HepG2 (cell line): Measurements from ENCODE around the gene TMEM183A. TPM values are rescaled to one million over a fixed set of nuclear protein-coding genes. Genes with fewer than 3 reads are reported as not detected.

Source experiments
- ATAC-seq: fragments of 200-7000 bp; cut with Tn5 transposase; 3 replicates; pipeline ENCODE4 v1.9.1; 2020; ENCODE audit warnings: mild to moderate bottlenecking, moderate library complexity
- BruUV-seq: library from RNA; stranded (reverse); fragments of 400-500 nt; replicated peaks from 2 replicates; lab custom pipeline; 2021; lab: Mats Ljungman, UMichigan
- CTCF ChIA-PET: fragments of 300-600 bp; formaldehyde crosslinking; extraction: SDS; loops from one replicate; lab custom pipeline; 2021; ENCODE audit warnings: low total read pairs, inconsistent platforms, low intra/inter-chr PET ratio; lab: Yijun Ruan, JAX
- POLR2A ChIA-PET: fragments of 350-600 bp; sonication (Branson Sonifier 250); formaldehyde crosslinking; loops from one replicate; lab custom pipeline; 2020; ENCODE audit warnings: antibody characterized with exemption, inconsistent platforms; lab: Yijun Ruan, JAX
- DNase-seq: peaks from one replicate; pipeline ENCODE4 v3.0.0-alpha.2; 2015; ENCODE audit warnings: low spot score
- FAIRE-seq: peaks from 3 replicates; lab custom pipeline; 2011; peaks lifted over from hg19 to GRCh38; lab: Jason Lieb, UNC
- H2AFZ ChIP-seq: one replicate; pipeline ENCODE4 v1.6.1; 2011; ENCODE audit warnings: low read length, inconsistent platforms
- H3K27ac ChIP-seq: fragments of 300-600 bp; 3 replicates; pipeline ENCODE4 v1.8.0; 2011; ENCODE audit warnings: mixed run types, mild to moderate bottlenecking, mixed read lengths, low read length, inconsistent platforms; ENCODE audit not compliant: insufficient read depth; ENCODE audit errors: extremely low read length
- H3K27me3 ChIP-seq, 2 experiments: fragments of 200-600 bp in 1 of 2; 2 replicates in 1 of 2; 3 replicates in 1 of 2; pipeline versions ENCODE4 v1.6.0 to v1.8.0; 2011; ENCODE audit warnings: low read length in 2 of 2, mild to moderate bottlenecking in 2 of 2, moderate library complexity in 2 of 2, inconsistent platforms in 1 of 2; ENCODE audit not compliant: insufficient read depth in 2 of 2, control insufficient read depth in 1 of 2
- H3K36me3 ChIP-seq, 2 experiments: fragments of 200-600 bp in 1 of 2; replicated peaks in 1 of 2; 2 replicates in 1 of 2; 3 replicates in 1 of 2; pipeline versions ENCODE4 v1.5.1 to v1.8.0; 2011; ENCODE audit warnings: low read length in 2 of 2, inconsistent platforms in 1 of 2; ENCODE audit not compliant: insufficient read depth in 2 of 2, control insufficient read depth in 1 of 2
- H3K4me1 ChIP-seq: 2 replicates; pipeline ENCODE4 v1.5.1; 2012; ENCODE audit warnings: low read length, inconsistent platforms; ENCODE audit not compliant: insufficient read depth
- H3K4me2 ChIP-seq: 2 replicates; pipeline ENCODE4 v1.6.0; 2011; ENCODE audit warnings: low read depth, low read length, inconsistent platforms
- H3K4me3 ChIP-seq, 3 experiments: fragments of 200-600 bp in 1 of 3; sonication (generic), shearing (Covaris generic) in 1 of 3; replicated peaks in 1 of 3; 2 replicates each; pipeline ENCODE4 v1.5.1; 2011 to 2016; ENCODE audit warnings: low read length in 3 of 3, inconsistent platforms in 2 of 3, low read depth in 2 of 3, mild to moderate bottlenecking in 2 of 3, control low read depth in 1 of 3, mixed read lengths in 1 of 3; ENCODE audit not compliant: insufficient read depth in 1 of 3
- H3K79me2 ChIP-seq: one replicate; pipeline ENCODE4 v1.6.1; 2011; ENCODE audit warnings: low read length, inconsistent platforms; ENCODE audit not compliant: insufficient read depth
- H3K9ac ChIP-seq: 2 replicates; pipeline ENCODE4 v1.6.0; 2011; ENCODE audit warnings: mild to moderate bottlenecking, low read depth, low read length, inconsistent platforms; ENCODE audit not compliant: insufficient read depth
- H3K9me3 ChIP-seq: 2 replicates; pipeline ENCODE4 v1.5.1; 2012; ENCODE audit warnings: mild to moderate bottlenecking, low read length
- H4K20me1 ChIP-seq: 2 replicates; pipeline ENCODE4 v1.6.0; 2011; ENCODE audit warnings: inconsistent platforms, mild to moderate bottlenecking, low read length, moderate library complexity; ENCODE audit not compliant: insufficient read depth
- CREM ChIP-seq, 2 experiments: sonication (generic) in 1 of 2; formaldehyde crosslinking in 1 of 2; IDR thresholded peaks; 2 replicates each; pipeline versions ENCODE4 v1.4.0 to v1.6.1; 2016 to 2020; ENCODE audit warnings: antibody characterized with exemption in 1 of 2, mild to moderate bottlenecking in 1 of 2, missing genetic modification reagents in 1 of 2
- ZBTB1 ChIP-seq: sonication (generic); formaldehyde crosslinking; IDR thresholded peaks from 2 replicates; pipeline ENCODE4 v1.4.0; 2020; ENCODE audit warnings: missing genetic modification reagents, borderline replicate concordance
- ZNF263 ChIP-seq: sonication (generic); formaldehyde crosslinking; IDR thresholded peaks from 2 replicates; pipeline ENCODE4 v1.4.0; 2020; ENCODE audit warnings: missing genetic modification reagents
- ZNF772 ChIP-seq: sonication (generic); formaldehyde crosslinking; IDR thresholded peaks from 2 replicates; pipeline ENCODE4 v1.5.0; 2020; ENCODE audit warnings: mild to moderate bottlenecking, missing genetic modification reagents
- ZNF790 ChIP-seq: sonication (generic); formaldehyde crosslinking; IDR thresholded peaks from 2 replicates; pipeline ENCODE4 v1.8.0; 2022; ENCODE audit warnings: missing genetic modification reagents, mild to moderate bottlenecking, borderline replicate concordance
- WGBS: methylation state at CpG from one replicate; pipeline ENCODE4 v1.1.6; 2017; ENCODE audit warnings: low lambda C conversion rate; 5-methylcytosine and 5-hydroxymethylcytosine counted together
- in situ Hi-C: cut with HindIII; loops from 2 replicates; pipeline ENCODE4 v1.10.0; 2017; ENCODE audit warnings: low pct_unique_long_range_greater_than_20kb; ENCODE audit not compliant: extremely low pct_ligation_motif_present
- intact Hi-C: fragments of 100-400 bp; cut with micrococcal nuclease; formaldehyde crosslinking; loops from one replicate; pipeline ENCODE4 v1.10.0; 2022; ENCODE audit not compliant: unreplicated experiment
- polyA plus RNA-seq, 8 experiments: library from polyadenylated mRNA; depleted of rRNA in 3 of 8; stranded (reverse) in 7 of 8; unstranded in 1 of 8; fragments of >200 nt; fragmentation: Illumina TruSeq in 4 of 8; extraction: Trizol in 4 of 8; gene quantifications; 2 replicates each; pipeline versions ENCODE4 v1.2.1 to v1.2.3, GENCODE V29; 2011 to 2016; ENCODE audit warnings: low read depth in 4 of 8, missing spikeins in 1 of 8, mixed read lengths in 1 of 8; ENCODE audit not compliant: insufficient read depth in 1 of 8
- total RNA-seq, 5 experiments: library from RNA; depleted of rRNA; stranded (reverse); fragments of >200 nt; fragmentation: Illumina TruSeq; extraction: Trizol; gene quantifications; 2 replicates each; pipeline ENCODE4 v1.2.3, GENCODE V29; 2016; ENCODE audit warnings: low read depth in 1 of 5
- TF ChIP-seq, protein P1 (sequence below): sonication (generic); formaldehyde crosslinking; IDR thresholded peaks from 2 replicates; pipeline ENCODE4 v1.5.0; 2020; ENCODE audit warnings: mild to moderate bottlenecking, missing genetic modification reagents, moderate library complexity

The TMEM183A gene
- total and polyA plus RNA-seq, 2 of the 13 experiments (the other 11 are each of a cell fraction or from before 2014, with no cell fraction given): 59.7 to 82.0 TPM

DNA sequence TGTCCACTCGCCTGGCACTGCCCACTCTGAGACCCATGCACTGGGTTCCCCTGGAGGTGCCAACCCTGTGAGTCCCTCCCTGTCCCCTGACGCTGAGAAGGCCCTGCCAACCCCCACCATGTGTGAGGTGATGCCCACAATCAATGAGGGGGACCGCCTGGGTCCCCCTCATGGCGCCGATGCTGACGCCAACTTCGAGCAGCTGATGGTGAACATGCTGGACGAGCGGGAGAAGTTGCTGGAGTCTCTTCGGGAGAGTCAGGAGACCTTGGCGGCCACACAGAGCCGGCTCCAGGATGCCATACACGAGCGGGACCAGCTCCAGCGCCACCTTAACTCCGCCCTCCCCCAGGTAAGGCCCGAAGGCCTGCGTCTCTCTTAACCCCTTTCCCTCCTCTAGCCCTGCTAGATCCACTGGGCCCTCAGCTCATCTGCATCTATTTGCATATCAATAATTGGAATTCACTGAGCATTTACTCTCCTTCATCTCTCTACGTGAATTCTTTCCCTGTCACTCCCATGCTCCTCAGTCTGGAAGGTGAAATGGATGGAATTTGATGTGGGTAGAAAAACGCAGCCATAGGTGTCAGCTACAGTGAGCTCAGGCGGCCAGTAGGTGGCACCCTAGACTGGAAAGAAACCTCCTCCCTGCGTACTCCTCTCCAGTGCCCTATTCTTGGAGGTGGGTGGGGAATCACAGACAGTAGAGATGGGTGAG is 31.9 kb downstream of the TMEM183A start (continued):
- TF ChIP-seq ZBTB1 (CRISPR knock-in tag): no peak
- TF ChIP-seq ZNF790 (CRISPR knock-in tag): no peak
- no peak for TF ChIP-seq ZNF772 (CRISPR knock-in tag)
- peak; percentile 52; the same call in 1 of the 2 replicates for TF ChIP-seq ZNF263 (CRISPR knock-in tag)

DNA sequence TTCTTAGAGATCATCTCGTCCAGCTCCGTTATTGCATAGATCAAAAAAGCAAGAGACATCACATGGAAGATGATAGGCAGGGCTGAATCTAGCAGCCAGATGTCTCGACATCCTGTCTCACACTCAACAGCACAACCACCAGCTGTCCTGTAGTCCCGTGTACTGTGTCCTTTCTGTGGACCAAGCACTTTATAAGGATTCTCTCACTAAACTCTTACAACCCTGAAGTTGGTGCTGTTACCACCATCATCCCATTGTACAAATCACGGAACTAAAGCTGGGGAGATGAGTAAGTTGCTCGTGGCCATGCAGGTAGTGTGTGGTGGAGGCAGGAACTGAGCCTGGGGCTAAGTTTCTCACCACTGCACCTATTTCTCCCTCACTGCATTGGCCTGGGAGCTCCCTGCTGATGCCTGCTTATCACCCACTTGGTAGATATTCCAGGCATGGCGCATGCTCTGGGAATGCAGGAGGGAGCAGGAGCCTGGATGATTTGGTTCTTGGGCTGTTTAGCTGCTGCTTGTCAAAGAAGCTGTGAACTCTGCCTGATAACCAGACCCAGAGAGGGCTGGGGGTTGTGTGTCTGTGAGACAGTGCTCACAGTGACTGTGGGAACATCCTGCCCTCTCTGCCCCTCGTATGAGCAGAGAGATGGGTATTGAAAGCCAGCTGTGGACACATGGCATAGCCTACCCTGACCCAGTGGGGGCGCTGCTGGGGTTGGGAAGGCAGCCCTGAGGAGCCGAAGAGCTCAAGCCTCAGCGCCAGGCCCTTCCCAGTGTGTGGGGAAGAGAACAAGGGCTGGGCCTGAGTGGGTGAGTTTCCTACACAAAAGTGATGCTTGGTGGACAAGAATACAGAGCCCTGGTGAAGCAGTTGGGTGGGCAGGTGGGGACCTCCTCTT is 32.7 kb downstream of the TMEM183A start:
- ATAC-seq: peak; percentile 7; the same call in 1 of the 3 replicates
- ChIA-PET POLR2A (no interaction called here), CTCF (interaction anchor here (1.2 to 2.0 kb wide), 3 partner anchors 132 to 227 kb away, joined by 5 to 13 read pairs (median 5); no protein-coding TSS in a partner anchor)
- peaks cover 4% of the 10 kb centered on the region; the same call in 1 of the 2 replicates for H4K20me1 ChIP-seq
- no peaks in the 10 kb centered on the region for H3K4me1 ChIP-seq
- no peak for FAIRE-seq
- DNase-seq: no peak
- BruUV-seq: no TSS peak
- no peak overlapping the region for H3K9ac ChIP-seq
- WGBS: 51% methylated on average over 5 of the region's 11 CpGs
- intact Hi-C loops: loop anchor here (1.0 to 5.0 kb wide), 4 partner anchors 65 to 229 kb away; no protein-coding TSS in a partner anchor
- H3K27me3 ChIP-seq: peaks cover 0 to 22% of the 10 kb centered on the region in 2 experiments; a peak in 3 of 5 replicates
- H3K79me2 ChIP-seq: no peaks in the 10 kb centered on the region
- in situ Hi-C loops: loop anchor here (5.0 kb wide), 2 partner anchors 177 to 232 kb away; no protein-coding TSS in a partner anchor
- H3K36me3 ChIP-seq: no peaks in the 10 kb centered on the region
- H3K9me3 ChIP-seq: no peaks in the 10 kb centered on the region
- no peak overlapping the region for H3K27ac ChIP-seq
- no peak overlapping the region for H3K4me2 ChIP-seq
- H3K4me3 ChIP-seq: no peak overlapping the region
- TF ChIP-seq CREM (IDR thresholded peaks at IDR 0.05): no peak
- no peak for TF ChIP-seq CREM (CRISPR knock-in tag; IDR thresholded peaks at IDR 0.05)
- TF ChIP-seq, protein P1, sequence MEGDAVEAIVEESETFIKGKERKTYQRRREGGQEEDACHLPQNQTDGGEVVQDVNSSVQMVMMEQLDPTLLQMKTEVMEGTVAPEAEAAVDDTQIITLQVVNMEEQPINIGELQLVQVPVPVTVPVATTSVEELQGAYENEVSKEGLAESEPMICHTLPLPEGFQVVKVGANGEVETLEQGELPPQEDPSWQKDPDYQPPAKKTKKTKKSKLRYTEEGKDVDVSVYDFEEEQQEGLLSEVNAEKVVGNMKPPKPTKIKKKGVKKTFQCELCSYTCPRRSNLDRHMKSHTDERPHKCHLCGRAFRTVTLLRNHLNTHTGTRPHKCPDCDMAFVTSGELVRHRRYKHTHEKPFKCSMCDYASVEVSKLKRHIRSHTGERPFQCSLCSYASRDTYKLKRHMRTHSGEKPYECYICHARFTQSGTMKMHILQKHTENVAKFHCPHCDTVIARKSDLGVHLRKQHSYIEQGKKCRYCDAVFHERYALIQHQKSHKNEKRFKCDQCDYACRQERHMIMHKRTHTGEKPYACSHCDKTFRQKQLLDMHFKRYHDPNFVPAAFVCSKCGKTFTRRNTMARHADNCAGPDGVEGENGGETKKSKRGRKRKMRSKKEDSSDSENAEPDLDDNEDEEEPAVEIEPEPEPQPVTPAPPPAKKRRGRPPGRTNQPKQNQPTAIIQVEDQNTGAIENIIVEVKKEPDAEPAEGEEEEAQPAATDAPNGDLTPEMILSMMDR (CRISPR knock-in tag): 0 out of 2 replicates have a peak, but pooled peaks have one; percentile 21
- no peak overlapping the region for H2AFZ ChIP-seq
